ENCODE results near the gene CDH12. TPM values are rescaled to one million over a fixed set of nuclear protein-coding genes. Genes with fewer than 3 reads are reported as not detected.
"Not testable (repeated sequence)": the region's sequence is repeated elsewhere in the genome, so short reads cannot be mapped to it uniquely, and the experiment has no call there.

The CDH12 gene
- total RNA-seq, 2 donors from 2014 or later = 0.14 to 1.0 TPM

GRCh38 chr5:22780756-22781155 is 72.4 kb downstream of the CDH12 start:
- Histone ChIP-seq H3K9me3 (no peaks in the 10 kb centered on the region), H3K27me3 (replicated peaks; ENCODE audit: insufficient read depth) (no peaks in the 10 kb centered on the region), H3K4me3 (no peak overlapping the region), H3K36me3 (no peaks in the 10 kb centered on the region), H3K4me1 (replicated peaks) (no peaks in the 10 kb centered on the region), H3K27ac (no peak overlapping the region)
- intact Hi-C loops (cut with DNase I) = no loop called here
- no peak for TF ChIP-seq POLR2A (IDR thresholded peaks at IDR 0.05)
- TF ChIP-seq CTCF (IDR thresholded peaks at IDR 0.05) = no peak
- TF ChIP-seq POLR2AphosphoS5 (IDR thresholded peaks at IDR 0.05) = no peak
- no peak for DNase-seq (ENCODE audit: low spot score)

DNA sequence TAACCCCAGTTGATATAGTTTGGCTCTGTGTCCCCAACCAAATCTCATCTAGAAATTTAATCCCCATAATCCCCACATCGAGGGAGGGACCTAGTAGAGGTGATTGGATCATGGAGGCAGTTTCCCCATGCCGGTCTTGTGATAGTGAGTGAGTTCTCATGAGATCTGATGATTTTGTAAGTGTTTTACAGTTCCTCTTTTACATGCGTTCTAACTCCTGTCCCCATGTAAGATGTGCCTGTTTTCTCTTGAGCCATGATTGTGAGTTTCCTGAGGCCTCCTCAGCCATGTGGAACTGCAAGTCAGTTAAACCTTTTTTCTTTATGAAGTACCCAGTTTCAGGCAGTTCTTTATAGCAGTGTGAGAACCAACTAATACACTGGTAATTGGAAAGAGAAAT is 73.6 kb downstream of the CDH12 start:
- DNase-seq (ENCODE audit: low spot score) = no peak
- intact Hi-C loops (cut with DNase I) = no loop called here
- no peaks in the 10 kb centered on the region for H3K4me1 ChIP-seq (replicated peaks)
- no peaks in the 10 kb centered on the region for H3K36me3 ChIP-seq
- no peak overlapping the region for H3K4me3 ChIP-seq
- no peaks in the 10 kb centered on the region for H3K9me3 ChIP-seq
- 80% methylated on average over 3 of the region's 3 CpGs for WGBS
- H3K27ac ChIP-seq = no peak overlapping the region
- no peaks in the 10 kb centered on the region for H3K27me3 ChIP-seq (replicated peaks; ENCODE audit: insufficient read depth)
- TF ChIP-seq CTCF (IDR thresholded peaks at IDR 0.05) = no peak
- no peak for TF ChIP-seq POLR2AphosphoS5 (IDR thresholded peaks at IDR 0.05)
- TF ChIP-seq POLR2A (IDR thresholded peaks at IDR 0.05) = no peak

- no peak for DNase-seq (ENCODE audit: low spot score)
- H3K9me3 ChIP-seq = no peaks in the 10 kb centered on the region
- WGBS = 86% methylated on average over 6 of the region's 6 CpGs
- H3K36me3 ChIP-seq = no peaks in the 10 kb centered on the region
- no peaks in the 10 kb centered on the region for H3K4me1 ChIP-seq (replicated peaks)
- no peak overlapping the region for H3K4me3 ChIP-seq
- no peak overlapping the region for H3K27ac ChIP-seq
- intact Hi-C loops (cut with DNase I) = no loop called here
- TF ChIP-seq POLR2A (IDR thresholded peaks at IDR 0.05) (no peak), CTCF (IDR thresholded peaks at IDR 0.05) (no peak), POLR2AphosphoS5 (IDR thresholded peaks at IDR 0.05) (no peak)
- no peaks in the 10 kb centered on the region for H3K27me3 ChIP-seq (replicated peaks; ENCODE audit: insufficient read depth)
Observed at GRCh38 chr5:22776285-22776684, 76.9 kb downstream of the CDH12 start.

- H3K4me3 ChIP-seq; DNase-seq (ENCODE audit: low spot score); H3K4me1 ChIP-seq (replicated peaks); H3K27me3 ChIP-seq (replicated peaks; ENCODE audit: insufficient read depth); intact Hi-C loops (cut with DNase I); H3K36me3 ChIP-seq; H3K9me3 ChIP-seq; H3K27ac ChIP-seq: not testable (repeated sequence)
- 90% methylated on average over 1 of the region's 1 CpG for WGBS
Observed at GRCh38 chr5:22774214-22774613, 78.9 kb downstream of the CDH12 start.

- TF ChIP-seq CTCF (IDR thresholded peaks at IDR 0.05) = no peak
- TF ChIP-seq POLR2AphosphoS5 (IDR thresholded peaks at IDR 0.05) = no peak
- no peak for TF ChIP-seq POLR2A (IDR thresholded peaks at IDR 0.05)
- Histone ChIP-seq H3K9me3 (no peaks in the 10 kb centered on the region), H3K4me3 (no peak overlapping the region), H3K4me1 (replicated peaks) (no peaks in the 10 kb centered on the region), H3K36me3 (no peaks in the 10 kb centered on the region), H3K27ac (no peak overlapping the region), H3K27me3 (replicated peaks; ENCODE audit: insufficient read depth) (no peaks in the 10 kb centered on the region)
- WGBS = 71% methylated on average over 5 of the region's 5 CpGs
- no peak for DNase-seq (ENCODE audit: low spot score)
- intact Hi-C loops (cut with DNase I) = no loop called here
Observed at GRCh38 chr5:22764736-22765135, 88.4 kb downstream of the CDH12 start.
